H1 (cell line): Measurements from ENCODE around the gene CALU. TPM values are rescaled to one million over a fixed set of nuclear protein-coding genes. Genes with fewer than 3 reads are reported as not detected.

Experiments used
- CTCF ChIA-PET: fragments of 300-600 bp; sonication (Branson Sonifier 250); formaldehyde crosslinking; loops from one replicate; lab custom pipeline; 2021; ENCODE audit not compliant: partially characterized antibody; lab: Charles Lee
- POLR2A ChIA-PET: fragments of 300-600 bp; sonication (Branson Sonifier 250); formaldehyde crosslinking; loops from one replicate; lab custom pipeline; 2021; ENCODE audit warnings: inconsistent platforms; ENCODE audit not compliant: partially characterized antibody; lab: Charles Lee
- DNase-seq, 2 experiments: peaks; one replicate each; pipeline versions ENCODE4 v3.0.0 to v3.0.0-alpha.2; 2010 to 2022; ENCODE audit warnings: low spot score in 2 of 2, low read depth in 1 of 2, mixed read lengths in 1 of 2
- FAIRE-seq: peaks from 2 replicates; lab custom pipeline; 2011; peaks lifted over from hg19 to GRCh38; lab: Jason Lieb, UNC
- H2AFZ ChIP-seq: 2 replicates; pipeline ENCODE4 v1.8.1; 2012; ENCODE audit warnings: low read length, inconsistent platforms
- H2AK5ac ChIP-seq: 2 replicates; pipeline ENCODE4 v1.6.1; 2013; ENCODE audit warnings: low read depth, low read length
- H2BK120ac ChIP-seq: replicated peaks from 2 replicates; pipeline ENCODE3; 2013; ENCODE audit warnings: low read depth, low read length, inconsistent platforms
- H2BK12ac ChIP-seq: 2 replicates; pipeline ENCODE4 v1.6.1; 2013; ENCODE audit warnings: low read depth, low read length
- H2BK15ac ChIP-seq: 2 replicates; pipeline ENCODE4 v1.6.1; 2013; ENCODE audit warnings: low read length
- H2BK20ac ChIP-seq: 2 replicates; pipeline ENCODE4 v1.6.1; 2013; ENCODE audit warnings: low read length
- H2BK5ac ChIP-seq: 2 replicates; pipeline ENCODE4 v1.6.1; 2013; ENCODE audit warnings: low read depth, low read length
- H3K14ac ChIP-seq: 2 replicates; pipeline ENCODE4 v1.6.1; 2013; ENCODE audit warnings: inconsistent platforms; ENCODE audit not compliant: insufficient read length
- H3K18ac ChIP-seq: 2 replicates; pipeline ENCODE4 v1.6.1; 2013; ENCODE audit warnings: low read length; ENCODE audit errors: extremely low read depth
- H3K23ac ChIP-seq: 2 replicates; pipeline ENCODE4 v1.6.1; 2013; ENCODE audit warnings: inconsistent platforms; ENCODE audit not compliant: insufficient read length
- H3K23me2 ChIP-seq: 2 replicates; pipeline ENCODE4 v1.6.1; 2013; ENCODE audit warnings: low read depth, low read length
- H3K27ac ChIP-seq: 2 replicates; pipeline ENCODE4 v1.6.1; 2011; ENCODE audit warnings: low read depth, low read length, inconsistent platforms
- H3K27me3 ChIP-seq, 4 experiments: replicated peaks in 1 of 4; 1 replicate in 1 of 4; 2 replicates in 3 of 4; pipeline versions ENCODE4 v1.6.1 to v1.8.1; 2011 to 2013; ENCODE audit warnings: low read length in 3 of 4, mild to moderate bottlenecking in 3 of 4, inconsistent platforms in 2 of 4, mixed read lengths in 2 of 4, moderate library complexity in 1 of 4; ENCODE audit not compliant: control insufficient read depth in 3 of 4, insufficient read depth in 3 of 4; ENCODE audit errors: extremely low read depth in 1 of 4
- H3K36me3 ChIP-seq, 4 experiments: 2 replicates each; pipeline versions ENCODE4 v1.6.1 to v1.8.1; 2011 to 2013; ENCODE audit warnings: mild to moderate bottlenecking in 4 of 4, low read length in 3 of 4, moderate library complexity in 2 of 4, control low read depth in 1 of 4, inconsistent platforms in 1 of 4; ENCODE audit not compliant: insufficient read depth in 4 of 4, control insufficient read depth in 2 of 4
- H3K4ac ChIP-seq: replicated peaks from 2 replicates; pipeline ENCODE3; 2013; ENCODE audit warnings: low read length, low read depth, mixed read lengths, inconsistent platforms; ENCODE audit not compliant: insufficient read length
- H3K4me1 ChIP-seq, 4 experiments: replicated peaks in 1 of 4; 1 replicate in 1 of 4; 2 replicates in 3 of 4; pipeline versions ENCODE4 v1.6.1 to v1.8.1; 2011 to 2013; ENCODE audit warnings: low read length in 3 of 4, inconsistent platforms in 2 of 4, mixed read lengths in 1 of 4; ENCODE audit not compliant: insufficient read depth in 4 of 4, control insufficient read depth in 3 of 4
- H3K4me2 ChIP-seq, 2 experiments: 2 replicates each; pipeline versions ENCODE4 v1.6.1 to v1.8.1; 2011 to 2013; ENCODE audit warnings: low read depth in 2 of 2, low read length in 2 of 2, control low read depth in 1 of 2, inconsistent platforms in 1 of 2, mild to moderate bottlenecking in 1 of 2; ENCODE audit not compliant: insufficient read depth in 1 of 2
- H3K4me3 ChIP-seq, 4 experiments: fragments of 200-600, 300-600 bp in 1 of 4; sonication (generic), shearing (Covaris generic), sonication (Bioruptor Twin) in 1 of 4; 2 replicates each; pipeline versions ENCODE4 v1.5.1 to v1.8.1; 2011 to 2016; ENCODE audit warnings: low read length in 4 of 4, low read depth in 3 of 4, control low read depth in 2 of 4, inconsistent platforms in 2 of 4, mild to moderate bottlenecking in 2 of 4, mixed read lengths in 1 of 4, moderate library complexity in 1 of 4; ENCODE audit not compliant: insufficient read depth in 2 of 4; ENCODE audit errors: extremely low read depth in 1 of 4
- H3K56ac ChIP-seq: replicated peaks from 2 replicates; pipeline ENCODE3; 2013; ENCODE audit warnings: low read depth, mild to moderate bottlenecking, mixed read lengths, low read length, inconsistent platforms; ENCODE audit not compliant: insufficient read length
- H3K79me1 ChIP-seq: 2 replicates; pipeline ENCODE4 v1.6.1; 2013; ENCODE audit warnings: low read depth, low read length, control low read depth
- H3K79me2 ChIP-seq, 2 experiments: 2 replicates each; pipeline versions ENCODE4 v1.6.1 to v1.8.1; 2012 to 2013; ENCODE audit warnings: low read length in 2 of 2, mild to moderate bottlenecking in 2 of 2, inconsistent platforms in 1 of 2; ENCODE audit not compliant: insufficient read depth in 2 of 2, control insufficient read depth in 1 of 2
- H3K9ac ChIP-seq, 4 experiments: replicated peaks in 1 of 4; 1 replicate in 1 of 4; 2 replicates in 3 of 4; pipeline versions ENCODE4 v1.6.1 to v1.8.1; 2011 to 2013; ENCODE audit warnings: low read depth in 3 of 4, low read length in 3 of 4, control low read depth in 2 of 4, mild to moderate bottlenecking in 2 of 4, moderate library complexity in 2 of 4, inconsistent platforms in 1 of 4; ENCODE audit errors: extremely low read depth in 1 of 4
- H3K9me3 ChIP-seq, 2 experiments: 2 replicates each; pipeline versions ENCODE4 v1.6.1 to v1.8.1; 2012 to 2013; ENCODE audit warnings: mild to moderate bottlenecking in 2 of 2, moderate library complexity in 2 of 2, control low read depth in 1 of 2, inconsistent platforms in 1 of 2, low read depth in 1 of 2, low read length in 1 of 2, mixed read lengths in 1 of 2; ENCODE audit not compliant: insufficient read depth in 2 of 2
- H4K20me1 ChIP-seq, 2 experiments: replicated peaks in 1 of 2; 2 replicates each; pipeline versions ENCODE3 to v1.8.1; 2011 to 2013; ENCODE audit warnings: inconsistent platforms in 2 of 2, low read length in 2 of 2, mild to moderate bottlenecking in 1 of 2; ENCODE audit not compliant: insufficient read depth in 2 of 2, control insufficient read depth in 1 of 2
- H4K5ac ChIP-seq: 2 replicates; pipeline ENCODE4 v1.6.1; 2013; ENCODE audit warnings: low read length, low read depth, mixed read lengths, inconsistent platforms; ENCODE audit not compliant: insufficient read length
- H4K8ac ChIP-seq: 2 replicates; pipeline ENCODE4 v1.8.0; 2013; ENCODE audit warnings: mild to moderate bottlenecking, moderate library complexity, low read length, inconsistent platforms; ENCODE audit not compliant: insufficient read depth; ENCODE audit errors: extremely low read depth
- H4K91ac ChIP-seq: replicated peaks from 2 replicates; pipeline ENCODE3; 2013; ENCODE audit warnings: low read length, mixed read lengths, inconsistent platforms; ENCODE audit not compliant: insufficient read length
- CBX8 ChIP-seq: fragments of 300-800, 300-1000 bp; sonication (generic); IDR thresholded peaks from 2 replicates; pipeline ENCODE4 v1.7.1; 2016; ENCODE audit warnings: low read depth, low read length, borderline replicate concordance
- KDM4A ChIP-seq: IDR thresholded peaks from one replicate; pipeline ENCODE4 v1.7.1; 2012; ENCODE audit warnings: low read depth, mild to moderate bottlenecking, moderate library complexity, low read length, inconsistent platforms; ENCODE audit not compliant: severe bottlenecking
- POLR2A ChIP-seq, 2 experiments: IDR thresholded peaks; 1 replicate in 1 of 2; 2 replicates in 1 of 2; pipeline ENCODE4 v1.6.1; 2011; ENCODE audit warnings: low read depth in 2 of 2, low read length in 2 of 2, mild to moderate bottlenecking in 2 of 2; ENCODE audit errors: control extremely low read depth in 1 of 2
- POLR2AphosphoS5 ChIP-seq: IDR thresholded peaks from 2 replicates; pipeline ENCODE4 v1.6.1; 2011; ENCODE audit warnings: low read depth, low read length
- SUZ12 ChIP-seq: fragments of 200-600 bp; sonication (generic); IDR thresholded peaks from 2 replicates; pipeline ENCODE4 v1.6.1; 2012; ENCODE audit warnings: mild to moderate bottlenecking, inconsistent platforms, low read length, moderate library complexity, mixed read lengths
- YY1 ChIP-seq: IDR thresholded peaks from 2 replicates; pipeline ENCODE4 v1.6.1; 2011; ENCODE audit warnings: low read depth, mild to moderate bottlenecking, low read length
- WGBS, 2 experiments: shearing (Covaris generic) in 1 of 2; methylation state at CpG; one replicate each; pipeline versions ENCODE4 v1.1.6 to v1.1.7; 2013 to 2015; ENCODE audit warnings: low lambda C conversion rate in 2 of 2, mixed read lengths in 2 of 2, inconsistent platforms in 1 of 2, low coverage in 1 of 2, missing lambda C conversion rate in 1 of 2; ENCODE audit not compliant: insufficient replicate concordance in 2 of 2, insufficient coverage in 1 of 2, insufficient read length in 1 of 2; ENCODE audit errors: extremely low coverage in 1 of 2, missing lambda C conversion rate in 1 of 2; 5-methylcytosine and 5-hydroxymethylcytosine counted together
- polyA plus RNA-seq, 7 experiments: library from polyadenylated mRNA; depleted of rRNA in 3 of 7; stranded (reverse) in 5 of 7; unstranded in 2 of 7; fragments of >200 nt in 5 of 7; fragments of 200-250 nt in 2 of 7; gene quantifications; 1 replicate in 5 of 7; 2 replicates in 1 of 7; 4 replicates in 1 of 7; pipeline versions ENCODE4 v1.2.1 to v1.2.3, GENCODE V29; 2011 to 2013; ENCODE audit warnings: missing spikeins in 2 of 7, mixed read lengths in 2 of 7
- total RNA-seq: library from RNA; stranded (reverse); fragmentation: NEBNext Ultra II Directional; extraction: Animal tissue kit (Norgen Biotek cat#: 25700); gene quantifications from 2 replicates; pipeline ENCODE4 v1.2.1, GENCODE V29; 2021

The CALU gene
- total and polyA plus RNA-seq, 2 of the 8 experiments (the other 6 are each of a cell fraction or from before 2014, with no cell fraction given): 67.2 to 170 TPM

DNA sequence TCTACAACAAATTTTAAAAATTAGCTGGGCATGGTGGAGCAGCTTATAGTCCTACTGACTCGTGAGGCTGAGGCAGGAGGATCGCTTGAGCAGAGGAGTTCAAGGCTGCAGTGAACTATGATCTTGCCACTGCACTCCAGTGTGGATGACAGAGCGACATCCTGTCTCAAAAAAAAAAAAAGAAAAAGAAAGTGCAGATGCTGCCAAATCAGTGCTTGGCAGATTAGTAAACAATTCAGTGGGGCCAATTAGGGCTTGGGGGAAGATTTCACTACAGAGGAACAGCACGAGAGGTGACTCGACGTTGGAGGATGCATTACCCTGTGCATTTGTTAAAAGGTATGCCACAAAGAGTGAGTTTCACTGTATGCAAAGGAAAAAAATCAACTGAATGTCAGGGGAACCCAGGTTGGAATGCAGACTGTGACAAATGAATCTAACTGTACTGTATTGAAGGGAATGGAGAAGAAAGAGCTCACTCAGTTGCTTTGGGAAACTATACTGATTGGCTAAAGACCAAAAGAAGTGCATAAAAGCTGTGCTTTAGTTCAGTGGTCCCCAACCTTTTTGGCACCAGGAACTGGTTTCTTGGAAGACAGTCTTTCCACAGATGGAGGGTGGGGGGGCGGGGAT is 35.4 kb upstream of the CALU start:
- CTCF ChIA-PET: interaction anchor here (0.8 to 1.7 kb wide), 6 partner anchors 10 to 180 kb away, joined by 3 to 5 read pairs (median 4); no protein-coding TSS in a partner anchor
- no peaks in the 10 kb centered on the region for H3K36me3 ChIP-seq
- no peak overlapping the region for H2BK120ac ChIP-seq
- no peaks in the 10 kb centered on the region for H3K9me3 ChIP-seq
- no peak overlapping the region for H3K9ac ChIP-seq
- no peak overlapping the region for H2BK20ac ChIP-seq
- 85% methylated on average over 7 of the region's 7 CpGs; no CpG with 5 or more reads in 1 of the 2 experiments for WGBS, 2 experiments
- H3K18ac ChIP-seq: no peak overlapping the region
- no peak overlapping the region for H2BK12ac ChIP-seq
- no peak for TF ChIP-seq KDM4A
- TF ChIP-seq SUZ12: no peak
- no peak for TF ChIP-seq CBX8
- TF ChIP-seq YY1: no peak
- no peak for TF ChIP-seq POLR2AphosphoS5
- TF ChIP-seq POLR2A (IDR thresholded peaks at IDR 0.05; ENCODE audit: control extremely low read depth in 1 of 2, low read depth in 2 of 2, low read length in 2 of 2): no peak
- H3K23ac ChIP-seq: no peak overlapping the region
- no peak overlapping the region for H2BK5ac ChIP-seq
- DNase-seq: no peak
- no peak overlapping the region for H3K14ac ChIP-seq
- no peak overlapping the region for H2BK15ac ChIP-seq
- H3K4me2 ChIP-seq: no peak overlapping the region
- H3K56ac ChIP-seq: no peak overlapping the region
- H4K91ac ChIP-seq: no peak overlapping the region
- peaks cover 1 to 16% (median 7%) of the 10 kb centered on the region in 4 experiments; a peak in 6 of 7 replicates for H3K4me1 ChIP-seq
- H3K23me2 ChIP-seq: peaks cover 2% of the 10 kb centered on the region; the same call in 1 of the 2 replicates
- POLR2A ChIA-PET: interaction anchor here (1.9 kb wide), 1 partner anchor 10 kb away, joined by 5 read pairs; no protein-coding TSS in a partner anchor
- H3K27ac ChIP-seq: no peak overlapping the region
- no peak overlapping the region for H4K8ac ChIP-seq
- H2AFZ ChIP-seq: 0 out of 2 replicates have a peak overlapping the region, but pooled peaks have one; percentile 67
- no peak overlapping the region for H3K4me3 ChIP-seq
- H2AK5ac ChIP-seq: no peak overlapping the region
- no peak for FAIRE-seq
- no peak overlapping the region for H4K5ac ChIP-seq
- H3K27me3 ChIP-seq: no peaks in the 10 kb centered on the region
- no peaks in the 10 kb centered on the region for H4K20me1 ChIP-seq
- H3K4ac ChIP-seq: no peak overlapping the region
- H3K79me2 ChIP-seq: no peaks in the 10 kb centered on the region
- H3K79me1 ChIP-seq: no peaks in the 10 kb centered on the region
